HAP-1 (cell line): ENCODE measurements around the gene TSSK2.
A peak's percentile ranks its signal among the peaks of the same experiment; 100 is the strongest.
"Not testable (repeated sequence)": the region's sequence is repeated elsewhere in the genome, so short reads cannot be mapped to it uniquely, and the experiment has no call there.

Source experiments
- DNase-seq, 2 experiments: peaks; one replicate each; pipeline ENCODE4 v3.0.0-alpha.2; 2016 to 2020; ENCODE audit warnings: low spot score in 2 of 2
- H3K27me3 ChIP-seq: fragments of 250-450 bp; sonication (Bioruptor Pico); 2 replicates; pipeline ENCODE4 v1.5.1; 2020; ENCODE audit warnings: low read depth, mild to moderate bottlenecking, moderate library complexity
- H3K36me3 ChIP-seq: fragments of 250-450 bp; sonication (Bioruptor Pico); replicated peaks from 2 replicates; pipeline ENCODE4 v1.5.1; 2020; ENCODE audit warnings: mild to moderate bottlenecking
- H3K4me1 ChIP-seq: fragments of 250-450 bp; sonication (Bioruptor Pico); 2 replicates; pipeline ENCODE4 v1.5.1; 2020; ENCODE audit warnings: mild to moderate bottlenecking
- H3K4me3 ChIP-seq: fragments of 250-450 bp; sonication (Bioruptor Pico); 2 replicates; pipeline ENCODE4 v1.5.1; 2020; ENCODE audit warnings: mild to moderate bottlenecking, moderate library complexity
- H3K9me3 ChIP-seq: fragments of 250-450 bp; sonication (Bioruptor Pico); 2 replicates; pipeline ENCODE4 v1.5.1; 2020; ENCODE audit warnings: mild to moderate bottlenecking, moderate library complexity
- in situ Hi-C: fragments of 300-500 bp; cut with MboI; formaldehyde crosslinking; loops from 3 replicates; pipeline ENCODE4 v1.14.3; 2020; ENCODE audit warnings: low sequenced_read_pairs, inconsistent platforms, mixed read lengths

The TSSK2 gene

DNA sequence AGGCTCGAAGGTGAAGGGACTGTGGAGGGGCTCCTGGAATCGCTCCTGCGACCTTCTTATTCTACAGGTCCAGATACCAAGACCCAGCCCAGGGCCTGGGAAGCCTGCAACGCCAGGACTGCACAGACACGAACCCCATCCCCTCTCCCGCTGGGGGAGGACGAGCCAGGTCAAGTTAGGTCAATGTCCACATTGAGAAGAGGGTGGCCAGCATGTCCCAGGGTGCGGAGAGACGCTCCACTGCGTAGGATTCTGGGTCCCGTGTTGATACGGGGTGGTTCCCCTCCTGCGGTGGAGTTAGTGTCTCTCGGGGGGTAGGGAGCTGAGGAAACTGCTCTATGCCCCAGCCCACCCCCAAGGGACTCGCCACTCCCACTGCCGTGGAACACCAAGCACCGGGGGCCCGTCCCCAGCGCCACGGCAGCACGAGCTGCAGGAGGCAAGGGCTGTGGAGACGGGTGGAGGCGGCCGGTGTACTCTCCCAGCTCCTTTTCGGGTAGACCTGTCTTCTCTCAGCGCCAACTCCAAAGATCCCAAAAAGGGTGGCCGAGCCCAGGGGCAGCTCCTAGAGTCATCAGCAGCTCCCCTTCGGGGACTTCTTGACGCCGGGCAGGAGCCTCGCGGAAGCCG lies 17.4 kb downstream of the TSSK2 start:
- no peak for DNase-seq
- H3K27me3 ChIP-seq, result peaks cover 32% of the 10 kb centered on the region
- H3K4me1 ChIP-seq, result peaks cover 3% of the 10 kb centered on the region; the same call in 1 of the 2 replicates
- in situ Hi-C loops, result no loop called here
- no peaks in the 10 kb centered on the region; the same call in 1 of the 2 replicates for H3K36me3 ChIP-seq
- H3K9me3 ChIP-seq, result no peaks in the 10 kb centered on the region; the same call in 1 of the 2 replicates
- H3K4me3 ChIP-seq, result no peak overlapping the region

DNA sequence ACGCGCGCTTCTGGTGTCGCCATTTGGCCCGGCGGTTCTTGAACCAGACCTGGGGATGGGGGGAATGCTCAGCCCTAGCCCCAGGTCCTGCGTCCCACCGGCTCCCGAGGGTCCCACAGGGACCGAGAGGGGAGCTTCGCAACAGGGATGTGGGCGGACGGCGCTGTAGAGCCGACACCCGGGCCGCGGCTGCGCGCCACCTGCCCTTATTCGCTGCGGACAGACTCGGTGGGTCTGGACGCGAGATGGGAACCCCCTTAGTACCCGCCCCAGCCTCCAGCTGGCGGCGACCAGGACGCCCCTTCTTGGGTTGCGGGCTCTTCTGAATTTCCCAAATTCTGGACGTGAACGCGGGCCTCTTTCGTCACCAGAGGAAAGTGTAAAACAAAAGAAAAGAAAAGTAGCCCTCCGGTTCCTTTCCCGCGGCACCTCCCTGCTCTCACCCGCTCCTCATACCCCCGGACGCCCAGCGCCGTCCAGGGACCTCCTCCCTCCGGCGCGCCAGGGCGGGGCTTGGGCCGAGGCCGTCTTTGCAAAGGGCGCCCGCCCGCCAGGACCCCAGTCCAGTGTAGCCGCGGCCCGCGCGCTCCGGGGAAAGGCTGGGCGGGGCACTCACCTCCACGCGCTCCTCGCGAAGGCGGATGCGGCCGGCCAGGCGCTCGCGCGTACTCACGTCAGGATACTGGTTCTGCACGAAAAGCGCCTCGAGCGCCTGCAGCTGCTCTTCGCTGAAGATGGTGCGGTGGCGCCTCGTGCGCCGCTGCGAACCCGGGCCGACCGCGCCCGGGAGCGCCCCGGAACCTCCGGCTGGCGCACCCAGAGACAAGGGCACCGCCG lies 18.2 kb downstream of the TSSK2 start:
- Histone ChIP-seq H3K4me1 (no peaks in the 10 kb centered on the region), H3K36me3 (no peaks in the 10 kb centered on the region), H3K4me3 (peak overlapping the region; percentile 7; the same call in 1 of the 2 replicates), H3K27me3 (peaks cover 32% of the 10 kb centered on the region), H3K9me3 (no peaks in the 10 kb centered on the region; the same call in 1 of the 2 replicates)
- in situ Hi-C loops, result no loop called here
- DNase-seq, result peak in 1 of 2 experiments; percentile 43

- Histone ChIP-seq H3K9me3 (no peaks in the 10 kb centered on the region; the same call in 1 of the 2 replicates), H3K36me3 (no peaks in the 10 kb centered on the region), H3K27me3 (peaks cover 32% of the 10 kb centered on the region), H3K4me1 (no peaks in the 10 kb centered on the region), H3K4me3 (peak within 1 kb of the TSS; percentile 7; the same call in 1 of the 2 replicates)
- no peak for DNase-seq
- in situ Hi-C loops, result no loop called here
These were observed 18.9 kb downstream of the TSSK2 start, which contains the start of gene GSC2 for GRCh38 chr22:19149991-19150390. Gene GSC2 (minus strand): TSS chr22:19150292. CDS start chr22:19150283, 9 bp downstream.

DNA sequence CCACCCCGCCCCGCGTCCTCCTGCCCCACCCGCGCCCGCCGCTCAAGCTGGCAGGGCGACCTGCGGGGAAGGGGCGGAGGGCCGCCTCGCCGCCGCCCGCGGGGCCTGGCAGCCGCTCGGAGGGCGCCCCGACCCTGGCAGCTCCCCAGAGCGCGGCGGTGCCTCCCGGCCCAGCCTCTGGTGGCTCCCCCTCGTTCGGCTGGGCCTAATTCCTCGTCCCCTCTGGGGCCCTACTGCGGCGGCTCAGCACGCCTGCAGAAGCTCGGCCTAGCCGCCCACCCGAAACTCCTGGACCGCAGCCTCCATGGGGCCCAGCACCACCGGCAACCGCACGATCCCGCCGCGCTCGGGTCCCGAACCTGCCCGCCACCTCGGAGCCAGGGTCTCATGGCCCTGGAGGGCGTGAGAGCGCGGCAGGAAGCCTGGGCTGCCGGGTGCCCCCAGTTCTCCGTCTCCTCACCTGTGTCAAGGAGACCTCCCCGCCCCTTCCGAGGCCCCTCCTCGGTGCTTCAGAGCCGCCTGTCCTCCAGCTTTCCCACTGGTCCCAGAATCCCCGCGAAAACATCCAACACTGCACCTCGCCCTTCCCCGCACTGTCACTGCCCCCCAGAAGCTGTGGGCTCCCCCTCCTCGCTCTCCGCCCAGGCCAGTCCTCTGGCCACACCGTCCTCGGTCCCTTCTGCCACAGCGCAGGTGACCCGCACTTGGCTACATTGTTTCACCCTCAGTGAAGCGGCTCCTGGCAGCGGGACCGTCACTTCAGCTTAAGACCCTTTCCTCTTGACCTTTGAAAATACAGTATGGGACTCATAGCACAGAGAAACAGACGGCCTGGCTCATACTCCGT lies 19.6 kb downstream of the TSSK2 start:
- no peaks in the 10 kb centered on the region for H3K4me1 ChIP-seq
- H3K36me3 ChIP-seq, result no peaks in the 10 kb centered on the region
- peaks cover 32% of the 10 kb centered on the region for H3K27me3 ChIP-seq
- no peak for DNase-seq
- H3K9me3 ChIP-seq, result no peaks in the 10 kb centered on the region; the same call in 1 of the 2 replicates
- no peak overlapping the region for H3K4me3 ChIP-seq
- in situ Hi-C loops, result no loop called here

DNA sequence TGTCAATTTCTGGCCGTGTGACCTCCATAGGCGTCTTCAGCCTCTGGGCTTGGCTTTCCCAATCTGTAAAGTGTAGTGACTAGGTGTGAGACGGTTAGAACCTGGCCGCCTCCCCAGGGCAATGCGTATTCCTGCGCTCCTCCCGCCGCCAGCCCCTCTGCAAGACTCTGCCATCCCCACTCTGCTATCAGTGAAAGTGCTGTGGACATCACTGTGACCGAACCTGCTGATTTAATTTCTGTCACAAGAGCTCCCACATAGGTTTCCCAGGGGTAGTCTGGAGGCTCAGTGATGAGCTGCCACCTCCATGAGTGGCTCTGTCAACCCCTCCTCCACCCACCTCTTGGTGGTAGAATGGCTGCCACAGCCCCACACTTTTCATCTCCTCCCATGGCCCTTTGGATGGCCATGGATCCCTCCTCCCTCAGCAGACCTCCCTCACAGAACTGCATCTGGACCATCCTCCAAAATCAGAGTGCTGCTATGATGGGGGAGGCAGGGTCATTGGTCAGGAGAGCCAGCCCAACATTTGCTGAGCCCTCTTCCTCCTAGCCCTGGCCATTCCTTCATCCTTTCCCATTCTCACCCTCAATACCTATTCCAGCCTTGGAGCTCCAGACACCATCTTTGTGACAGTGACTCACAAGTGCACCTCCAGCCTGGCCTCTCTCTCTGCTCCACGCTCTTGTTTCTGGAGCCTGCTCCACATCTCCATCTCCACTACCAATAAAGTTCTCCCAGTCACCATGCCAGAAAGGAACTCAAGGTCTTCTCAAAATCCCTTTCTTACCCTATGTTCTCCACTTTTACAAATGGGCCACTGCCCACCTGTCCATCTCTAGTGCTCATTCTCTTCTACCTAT lies 20.5 kb downstream of the TSSK2 start:
- in situ Hi-C loops, result no loop called here
- Histone ChIP-seq H3K36me3 (no peaks in the 10 kb centered on the region), H3K9me3 (no peaks in the 10 kb centered on the region; the same call in 1 of the 2 replicates), H3K4me3 (no peak overlapping the region), H3K27me3 (peaks cover 32% of the 10 kb centered on the region), H3K4me1 (no peaks in the 10 kb centered on the region)
- DNase-seq, result no peak

- H3K27me3 ChIP-seq, result peaks cover 28% of the 10 kb centered on the region
- no peaks in the 10 kb centered on the region for H3K36me3 ChIP-seq
- no peak overlapping the region for H3K4me3 ChIP-seq
- no peak for DNase-seq
- no peaks in the 10 kb centered on the region for H3K4me1 ChIP-seq
- no peaks in the 10 kb centered on the region; the same call in 1 of the 2 replicates for H3K9me3 ChIP-seq
- in situ Hi-C loops, result no loop called here
These were observed 22.1 kb downstream of the TSSK2 start for GRCh38 chr22:19152942-19153883.

GRCh38 chr22:19156109-19156508 lies 25.0 kb downstream of the TSSK2 start:
- in situ Hi-C loops, DNase-seq, H3K4me3 ChIP-seq, H3K36me3 ChIP-seq, H3K4me1 ChIP-seq, H3K9me3 ChIP-seq, H3K27me3 ChIP-seq: not testable (repeated sequence)

DNA sequence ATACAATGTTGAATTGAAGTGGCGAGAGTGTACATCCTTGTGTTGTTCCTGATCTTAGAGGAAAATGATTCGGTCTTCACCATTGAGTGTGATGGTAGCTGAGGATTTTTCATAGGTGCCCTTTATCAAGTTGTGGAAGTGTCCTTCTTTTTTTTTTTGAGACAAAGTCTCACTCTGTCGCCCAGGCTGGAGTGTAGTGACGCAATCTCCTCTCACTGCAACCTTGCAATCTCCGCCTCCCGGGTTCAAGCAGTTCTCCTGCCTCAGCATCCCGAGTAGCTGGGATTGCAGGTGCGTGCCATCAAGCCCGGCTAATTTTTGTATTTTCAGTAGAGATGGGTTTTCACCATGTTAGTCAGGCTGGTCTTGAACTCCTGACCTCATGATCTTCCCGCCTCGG lies 27.5 kb downstream of the TSSK2 start:
- in situ Hi-C loops, H3K9me3 ChIP-seq, H3K4me1 ChIP-seq, H3K4me3 ChIP-seq, DNase-seq, H3K27me3 ChIP-seq, H3K36me3 ChIP-seq: not testable (repeated sequence)

GRCh38 chr22:19164425-19164824 lies 33.3 kb downstream of the TSSK2 start:
- no peaks in the 10 kb centered on the region for H3K36me3 ChIP-seq
- 0 out of 2 replicates have a peak, but pooled peaks cover 2% of the 10 kb centered on the region for H3K9me3 ChIP-seq
- DNase-seq, result no peak
- H3K4me3 ChIP-seq, result no peak overlapping the region
- in situ Hi-C loops, result no loop called here
- peaks cover 3% of the 10 kb centered on the region; the same call in 1 of the 2 replicates for H3K4me1 ChIP-seq
- peaks cover 20% of the 10 kb centered on the region for H3K27me3 ChIP-seq

- Histone ChIP-seq H3K9me3 (0 out of 2 replicates have a peak, but pooled peaks cover 2% of the 10 kb centered on the region), H3K4me3 (no peak overlapping the region), H3K4me1 (peaks cover 15% of the 10 kb centered on the region), H3K27me3 (peaks cover 20% of the 10 kb centered on the region), H3K36me3 (no peaks in the 10 kb centered on the region)
- in situ Hi-C loops, result no loop called here
- no peak for DNase-seq
These were observed 35.3 kb downstream of the TSSK2 start for GRCh38 chr22:19166421-19166820.

- no peak for DNase-seq
- Histone ChIP-seq H3K27me3 (peaks cover 20% of the 10 kb centered on the region), H3K36me3 (peaks cover 5% of the 10 kb centered on the region), H3K4me1 (peaks cover 15% of the 10 kb centered on the region), H3K4me3 (no peak overlapping the region), H3K9me3 (0 out of 2 replicates have a peak, but pooled peaks cover 2% of the 10 kb centered on the region)
- in situ Hi-C loops, result no loop called here
These were observed 36.2 kb downstream of the TSSK2 start for GRCh38 chr22:19167106-19167869.
